Astrocyte (in vitro differentiated cells and primary cell): ENCODE results near the gene CDX2. TPM values are rescaled to one million over a fixed set of nuclear protein-coding genes. Genes with fewer than 3 reads are reported as not detected.

Experiments
- DNase-seq: peaks from one replicate; pipeline ENCODE4 v3.0.0-alpha.2; 2010; ENCODE audit warnings: low read depth
- FAIRE-seq: peaks from 2 replicates; lab custom pipeline; 2011; peaks lifted over from hg19 to GRCh38; lab: Jason Lieb, UNC
- H2AFZ ChIP-seq: 2 replicates; pipeline ENCODE4 v1.6.0; 2012; ENCODE audit warnings: low read depth, low read length, inconsistent platforms
- H3K27ac ChIP-seq: 2 replicates; pipeline ENCODE4 v1.5.1; 2011; ENCODE audit warnings: low read depth, low read length, inconsistent platforms
- H3K27me3 ChIP-seq: 2 replicates; pipeline ENCODE4 v1.6.0; 2011; ENCODE audit warnings: low read length, inconsistent platforms; ENCODE audit not compliant: insufficient read depth
- H3K36me3 ChIP-seq: 2 replicates; pipeline ENCODE4 v1.5.1; 2011; ENCODE audit warnings: low read length, inconsistent platforms; ENCODE audit not compliant: insufficient read depth
- H3K4me1 ChIP-seq: 2 replicates; pipeline ENCODE4 v1.5.1; 2011; ENCODE audit warnings: low read length, inconsistent platforms; ENCODE audit not compliant: insufficient read depth
- H3K4me2 ChIP-seq: 2 replicates; pipeline ENCODE4 v1.6.0; 2012; ENCODE audit warnings: low read length, inconsistent platforms
- H3K4me3 ChIP-seq: 2 replicates; pipeline ENCODE4 v1.5.1; 2011; ENCODE audit warnings: low read depth, mild to moderate bottlenecking, low read length, inconsistent platforms; ENCODE audit not compliant: insufficient read depth
- H3K79me2 ChIP-seq: 2 replicates; pipeline ENCODE4 v1.6.0; 2012; ENCODE audit warnings: mild to moderate bottlenecking, low read length, inconsistent platforms; ENCODE audit not compliant: insufficient read depth
- H3K9ac ChIP-seq: 2 replicates; pipeline ENCODE4 v1.6.0; 2012; ENCODE audit warnings: mild to moderate bottlenecking, low read length, inconsistent platforms
- H3K9me3 ChIP-seq: 2 replicates; pipeline ENCODE4 v1.5.1; 2012; ENCODE audit warnings: low read depth, mild to moderate bottlenecking, low read length, inconsistent platforms; ENCODE audit not compliant: insufficient read depth
- H4K20me1 ChIP-seq: 2 replicates; pipeline ENCODE4 v1.6.0; 2012; ENCODE audit warnings: low read length, inconsistent platforms; ENCODE audit not compliant: insufficient read depth
- H3K27ac Mint-ChIP-seq: one replicate; pipeline ENCODE4 v1.8.0; 2021; ENCODE audit warnings: mild to moderate bottlenecking, mixed read lengths; ENCODE audit not compliant: unreplicated experiment
- H3K27me3 Mint-ChIP-seq: one replicate; pipeline ENCODE4 v1.8.0; 2021; ENCODE audit warnings: low read depth, mixed read lengths; ENCODE audit not compliant: unreplicated experiment
- H3K36me3 Mint-ChIP-seq: one replicate; pipeline ENCODE4 v1.8.0; 2021; ENCODE audit warnings: low read depth, mixed read lengths; ENCODE audit not compliant: unreplicated experiment
- H3K4me1 Mint-ChIP-seq: one replicate; pipeline ENCODE4 v1.8.0; 2021; ENCODE audit warnings: low read depth, mixed read lengths; ENCODE audit not compliant: unreplicated experiment
- H3K4me3 Mint-ChIP-seq: one replicate; pipeline ENCODE4 v1.8.0; 2021; ENCODE audit warnings: mild to moderate bottlenecking, moderate library complexity, mixed read lengths; ENCODE audit not compliant: unreplicated experiment
- H3K9me3 Mint-ChIP-seq: one replicate; pipeline ENCODE4 v1.8.0; 2021; ENCODE audit warnings: mild to moderate bottlenecking, mixed read lengths; ENCODE audit not compliant: unreplicated experiment
- EZH2 ChIP-seq: IDR thresholded peaks from 2 replicates; pipeline ENCODE4 v1.6.1; 2012; ENCODE audit warnings: mild to moderate bottlenecking, low read length, inconsistent platforms; ENCODE audit not compliant: insufficient read depth
- total RNA-seq: library from RNA; stranded (reverse); gene quantifications from 2 replicates; pipeline ENCODE4 v1.2.1, GENCODE V29; 2021
- TF ChIP-seq, protein P1 (sequence below): IDR thresholded peaks from 2 replicates; pipeline ENCODE4 v1.5.1; 2011; ENCODE audit warnings: low read depth, mild to moderate bottlenecking, inconsistent platforms, low read length, moderate library complexity; ENCODE audit not compliant: insufficient read depth

CDX2 gene
- total RNA-seq, 1 donor from 2014 or later, result not detected

DNA sequence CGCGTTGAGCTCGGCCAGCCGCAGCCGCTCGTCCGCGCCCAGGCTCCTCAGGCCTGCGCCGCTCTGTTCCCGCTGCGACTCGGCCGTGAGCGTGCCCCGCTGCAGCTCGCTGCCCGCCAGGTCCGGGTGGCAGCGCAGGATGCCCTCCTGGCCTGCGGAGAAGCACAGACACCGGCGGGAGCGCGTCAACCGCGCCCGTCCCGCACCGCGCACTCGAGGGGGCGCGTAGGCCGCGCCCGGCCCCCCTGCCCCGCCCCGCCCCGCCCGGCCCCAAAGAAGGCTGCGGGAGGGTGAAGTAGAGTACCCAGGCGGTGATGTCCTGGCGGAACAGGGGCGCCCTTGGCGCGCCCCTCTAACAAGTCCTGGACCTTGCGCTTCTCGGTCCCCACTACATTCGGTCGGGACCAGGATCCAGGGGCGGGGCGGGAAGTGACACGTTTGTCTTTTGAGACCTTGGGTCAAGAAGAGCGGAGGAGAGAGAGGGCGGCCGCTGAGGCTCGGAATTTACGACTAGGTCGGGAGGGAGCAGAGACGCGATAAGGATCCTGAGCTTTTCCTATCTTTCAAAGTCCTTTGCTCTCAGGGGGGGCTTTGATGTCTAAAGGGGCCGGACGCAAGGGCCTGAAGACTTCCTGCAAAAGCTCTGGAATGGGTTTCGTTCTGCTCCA lies 9.3 kb upstream of the CDX2 start:
- Histone ChIP-seq H3K4me1 (no peaks in the 10 kb centered on the region), H3K4me3 (no peak overlapping the region), H2AFZ (no peak overlapping the region), H4K20me1 (no peaks in the 10 kb centered on the region), H3K27me3 (peaks cover 90% of the 10 kb centered on the region), H3K4me2 (no peak overlapping the region), H3K79me2 (no peaks in the 10 kb centered on the region), H3K9me3 (no peaks in the 10 kb centered on the region), H3K9ac (no peak overlapping the region), H3K27ac (no peak overlapping the region), H3K36me3 (no peaks in the 10 kb centered on the region)
- DNase-seq (no peak), FAIRE-seq (no peak)
- peaks cover 89% of the 10 kb centered on the region for H3K27me3 Mint-ChIP-seq
- H3K4me3 Mint-ChIP-seq, result peak overlapping the region; percentile 14
- no peak overlapping the region for H3K27ac Mint-ChIP-seq
- H3K4me1 Mint-ChIP-seq, result peaks cover 2% of the 10 kb centered on the region
- H3K9me3 Mint-ChIP-seq, result peaks cover 23% of the 10 kb centered on the region
- H3K36me3 Mint-ChIP-seq, result no peaks in the 10 kb centered on the region
- peak; percentile 12 for TF ChIP-seq EZH2
- TF ChIP-seq, protein P1, sequence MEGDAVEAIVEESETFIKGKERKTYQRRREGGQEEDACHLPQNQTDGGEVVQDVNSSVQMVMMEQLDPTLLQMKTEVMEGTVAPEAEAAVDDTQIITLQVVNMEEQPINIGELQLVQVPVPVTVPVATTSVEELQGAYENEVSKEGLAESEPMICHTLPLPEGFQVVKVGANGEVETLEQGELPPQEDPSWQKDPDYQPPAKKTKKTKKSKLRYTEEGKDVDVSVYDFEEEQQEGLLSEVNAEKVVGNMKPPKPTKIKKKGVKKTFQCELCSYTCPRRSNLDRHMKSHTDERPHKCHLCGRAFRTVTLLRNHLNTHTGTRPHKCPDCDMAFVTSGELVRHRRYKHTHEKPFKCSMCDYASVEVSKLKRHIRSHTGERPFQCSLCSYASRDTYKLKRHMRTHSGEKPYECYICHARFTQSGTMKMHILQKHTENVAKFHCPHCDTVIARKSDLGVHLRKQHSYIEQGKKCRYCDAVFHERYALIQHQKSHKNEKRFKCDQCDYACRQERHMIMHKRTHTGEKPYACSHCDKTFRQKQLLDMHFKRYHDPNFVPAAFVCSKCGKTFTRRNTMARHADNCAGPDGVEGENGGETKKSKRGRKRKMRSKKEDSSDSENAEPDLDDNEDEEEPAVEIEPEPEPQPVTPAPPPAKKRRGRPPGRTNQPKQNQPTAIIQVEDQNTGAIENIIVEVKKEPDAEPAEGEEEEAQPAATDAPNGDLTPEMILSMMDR, result no peak

DNA sequence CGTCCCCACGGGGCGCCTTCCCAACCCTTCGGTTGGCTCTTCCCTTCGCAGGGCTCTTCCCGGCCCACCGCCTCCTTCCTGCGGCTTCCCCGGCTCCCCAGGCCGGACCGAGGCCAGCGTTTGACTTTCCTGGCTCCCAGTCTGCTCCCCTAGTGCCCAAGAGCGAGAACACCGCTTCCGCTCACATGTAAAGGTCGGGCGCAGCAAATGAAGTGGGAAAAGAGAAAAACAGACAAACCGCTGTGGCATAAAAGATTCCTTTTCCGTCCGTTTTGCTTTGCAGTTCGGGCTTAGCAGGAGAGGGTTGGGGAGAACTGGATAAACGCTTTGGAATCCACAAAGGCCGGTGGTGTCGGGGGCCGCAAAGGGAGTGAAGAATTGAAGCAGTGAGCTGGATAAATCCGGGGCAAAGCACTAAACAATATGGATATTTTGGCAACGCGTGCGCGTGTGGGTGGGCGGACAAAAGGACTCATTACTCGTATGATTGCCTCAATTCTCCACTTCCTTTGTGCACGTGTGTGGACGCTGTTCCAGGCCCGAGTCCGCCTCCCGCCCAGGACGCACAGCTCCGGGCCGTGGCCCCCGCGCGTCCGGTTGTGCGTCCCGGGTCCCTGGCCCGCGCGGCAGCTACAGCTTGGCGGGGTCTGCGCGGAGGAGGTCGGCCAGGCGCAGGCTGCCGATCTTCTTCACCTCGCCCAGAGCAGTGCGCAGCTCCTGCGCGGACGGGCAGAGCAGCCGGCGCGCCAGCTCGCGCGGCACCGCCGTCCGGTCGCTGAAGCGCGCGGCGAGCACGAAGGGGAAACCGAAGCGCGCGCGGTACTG lies 8.6 kb upstream of the CDX2 start:
- Mint-ChIP-seq H3K4me3 (no peak overlapping the region), H3K27me3 (peaks cover 88% of the 10 kb centered on the region), H3K27ac (no peak overlapping the region), H3K4me1 (peaks cover 2% of the 10 kb centered on the region), H3K9me3 (peaks cover 26% of the 10 kb centered on the region), H3K36me3 (no peaks in the 10 kb centered on the region)
- DNase-seq (peak; percentile 1), FAIRE-seq (no peak)
- TF ChIP-seq, protein P1, result no peak
- peak; percentile 53 for TF ChIP-seq EZH2
- no peaks in the 10 kb centered on the region for H3K36me3 ChIP-seq
- H3K9me3 ChIP-seq, result no peaks in the 10 kb centered on the region
- no peaks in the 10 kb centered on the region for H4K20me1 ChIP-seq
- no peaks in the 10 kb centered on the region for H3K4me1 ChIP-seq
- H3K4me3 ChIP-seq, result no peak overlapping the region
- H2AFZ ChIP-seq, result no peak overlapping the region
- no peak overlapping the region for H3K4me2 ChIP-seq
- H3K9ac ChIP-seq, result no peak overlapping the region
- H3K27ac ChIP-seq, result no peak overlapping the region
- H3K79me2 ChIP-seq, result no peaks in the 10 kb centered on the region
- peaks cover 92% of the 10 kb centered on the region for H3K27me3 ChIP-seq
